Daoy (cell line): ENCODE data around the gene CLCN1. TPM values are rescaled to one million over a fixed set of nuclear protein-coding genes. Genes with fewer than 3 reads are reported as not detected.

Experiments used
- DNase-seq: peaks from one replicate; pipeline ENCODE4 v3.0.0-alpha.2; 2015; ENCODE audit warnings: low read depth
- total RNA-seq: library from RNA; depleted of rRNA; stranded (reverse); fragments of >200 nt; shearing (Covaris generic); gene quantifications from 2 replicates; pipeline ENCODE4 v1.2.3, GENCODE V29; 2014

Gene CLCN1
- total RNA-seq, 1 experiment from 2014 or later, result 0.23 TPM

- no peak for DNase-seq
Measured at GRCh38 chr7:143295870-143296269, 20.0 kb upstream of the CLCN1 start.

DNA sequence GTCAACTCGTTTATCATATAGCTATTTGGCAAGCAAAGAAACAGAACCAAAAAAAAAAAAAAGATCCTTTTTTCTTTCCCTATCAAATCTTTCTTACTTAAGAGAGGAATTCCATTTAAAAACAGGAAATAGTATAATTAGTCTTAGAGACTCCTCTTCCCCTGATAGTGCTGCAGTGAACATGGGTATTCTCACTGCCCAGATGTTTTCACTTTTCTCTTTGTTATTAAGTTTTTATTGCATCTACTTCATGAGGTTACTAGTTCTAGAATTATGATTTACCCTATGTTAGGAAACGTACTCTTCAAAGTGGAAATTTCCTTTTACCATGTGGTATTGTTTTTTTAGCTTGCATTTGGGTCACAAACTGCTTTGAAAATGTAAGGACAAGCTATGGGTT lies 19.2 kb upstream of the CLCN1 start:
- DNase-seq, result no peak

DNA sequence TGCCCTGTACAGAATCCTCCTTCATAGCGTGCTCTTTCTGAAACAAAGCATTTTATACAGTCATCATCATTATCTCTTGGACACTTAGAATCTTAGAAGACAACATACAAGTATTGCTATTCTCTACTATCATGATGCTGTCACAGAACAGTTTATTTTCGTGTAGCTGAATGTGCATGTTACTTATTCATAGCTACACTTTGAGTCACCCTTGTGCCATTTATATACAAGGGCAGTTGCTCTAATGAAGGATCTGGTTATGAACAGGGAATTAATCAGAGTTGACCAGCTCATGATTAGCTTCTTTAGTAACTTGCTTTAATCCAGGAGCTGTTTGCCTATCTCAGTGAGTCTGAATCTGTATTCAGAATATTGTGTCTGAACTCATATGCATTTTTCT lies 16.6 kb upstream of the CLCN1 start:
- no peak for DNase-seq

DNA sequence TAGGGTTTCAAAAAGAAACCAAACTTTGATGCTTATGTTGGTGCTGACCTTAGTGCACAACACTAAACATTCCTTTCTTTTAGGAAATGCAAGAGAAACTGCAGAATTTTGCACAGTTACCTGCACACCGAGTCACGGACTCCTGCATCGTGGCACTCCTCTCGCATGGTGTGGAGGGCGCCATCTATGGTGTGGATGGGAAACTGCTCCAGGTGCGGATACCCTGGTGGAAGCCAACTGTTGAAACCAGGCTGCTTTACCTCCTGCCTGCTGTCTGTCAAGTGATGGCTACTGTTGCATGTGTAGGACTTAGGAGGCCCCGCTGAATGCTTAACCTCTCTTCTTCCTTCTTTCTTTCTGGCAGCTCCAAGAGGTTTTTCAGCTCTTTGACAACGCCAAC lies 16.1 kb upstream of the CLCN1 start:
- DNase-seq, result peak; percentile 39

DNA sequence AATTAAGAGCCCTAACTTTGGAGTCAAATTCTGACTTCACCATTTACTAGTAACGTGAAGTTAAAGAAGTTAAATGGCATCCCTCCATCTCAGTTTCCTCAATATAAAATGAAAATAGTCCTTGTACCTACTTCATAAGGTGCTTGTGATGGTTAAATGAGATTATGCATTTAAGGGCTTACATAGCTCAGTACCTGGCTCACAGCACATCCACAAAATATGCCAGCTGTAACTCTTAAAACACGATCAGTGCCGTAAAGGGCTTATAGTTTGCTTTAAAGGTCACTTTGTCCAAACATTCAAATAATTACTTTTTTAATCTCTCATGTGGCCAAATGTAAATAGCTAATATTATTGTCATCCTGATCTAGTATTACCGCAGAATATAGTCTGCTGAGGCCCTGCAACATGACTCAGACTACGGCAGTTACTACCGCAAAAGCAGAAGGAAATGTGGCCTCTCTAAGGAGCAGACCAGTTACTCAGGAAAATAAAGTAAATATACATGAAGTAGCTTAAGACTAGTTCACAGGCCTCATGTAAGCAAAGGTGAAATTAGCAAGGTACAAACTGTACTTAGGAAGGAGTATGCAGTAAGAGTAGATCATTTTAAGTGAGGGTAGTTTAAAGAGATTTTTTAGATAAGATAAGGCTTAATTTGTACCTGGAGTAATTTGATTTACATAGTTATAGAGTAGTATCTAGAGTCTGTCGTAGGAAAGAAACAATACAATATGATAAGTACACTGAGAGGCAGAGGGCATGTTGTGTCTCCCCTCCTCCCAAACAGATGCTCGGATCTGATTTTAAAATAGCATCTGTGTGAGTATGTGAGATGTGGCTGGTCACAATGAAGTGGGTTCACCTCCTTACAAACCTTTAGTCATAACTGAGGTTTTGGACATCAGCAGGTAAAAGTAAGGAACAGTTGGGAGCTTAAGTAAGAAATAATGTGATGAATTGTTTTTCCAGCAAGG lies 14.7 kb upstream of the CLCN1 start:
- DNase-seq, result no peak

- DNase-seq, result no peak
Measured at GRCh38 chr7:143303733-143304132, 12.2 kb upstream of the CLCN1 start.

GRCh38 chr7:143304938-143305337 lies 11.0 kb upstream of the CLCN1 start:
- DNase-seq, result no peak

- peak; percentile 68 for DNase-seq
Measured at GRCh38 chr7:143305423-143306070, 10.4 kb upstream of the CLCN1 start.

GRCh38 chr7:143308632-143309031 lies 7.3 kb upstream of the CLCN1 start:
- DNase-seq, result no peak

DNA sequence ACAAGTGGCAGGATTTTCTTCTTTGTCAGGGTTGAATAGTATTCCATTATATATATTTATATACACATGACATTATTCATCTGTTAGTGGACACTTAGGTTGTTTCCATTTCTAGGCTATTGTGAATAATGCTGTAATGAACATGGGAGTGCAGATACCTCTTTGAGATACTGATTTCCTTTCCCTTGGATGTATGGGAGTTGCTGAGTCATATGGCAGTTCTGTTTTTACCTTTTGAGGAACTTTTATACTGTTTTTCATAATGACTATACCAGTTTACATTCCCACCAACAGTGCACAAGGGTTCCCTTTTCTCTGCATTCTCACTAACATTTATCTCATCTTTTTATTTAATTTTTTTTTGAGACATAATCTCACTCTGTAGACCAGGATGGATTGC lies 1.8 kb upstream of the CLCN1 start:
- DNase-seq, result no peak

GRCh38 chr7:143316492-143316891 lies 581 bp downstream of the CLCN1 start:
- DNase-seq, result no peak

DNA sequence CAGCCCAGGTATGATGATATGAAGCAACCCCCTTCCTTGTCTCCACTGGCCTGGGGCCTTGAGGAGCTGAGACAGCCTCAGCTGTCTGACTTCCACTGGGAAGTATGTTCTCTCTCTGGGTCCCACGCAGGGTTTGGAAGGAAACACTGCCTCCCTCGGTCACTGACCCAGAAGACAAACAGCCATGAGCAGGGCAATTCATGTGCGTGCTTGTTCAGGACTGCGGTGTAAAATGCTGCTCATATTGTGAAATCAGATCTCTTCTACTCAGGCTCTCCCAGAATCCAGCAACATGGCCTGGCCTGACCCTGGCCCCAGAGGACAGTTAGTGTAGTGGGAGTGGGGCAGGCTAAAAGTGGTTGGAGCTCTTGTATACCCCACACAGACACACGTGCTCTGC lies 2.8 kb downstream of the CLCN1 start:
- DNase-seq, result no peak

DNA sequence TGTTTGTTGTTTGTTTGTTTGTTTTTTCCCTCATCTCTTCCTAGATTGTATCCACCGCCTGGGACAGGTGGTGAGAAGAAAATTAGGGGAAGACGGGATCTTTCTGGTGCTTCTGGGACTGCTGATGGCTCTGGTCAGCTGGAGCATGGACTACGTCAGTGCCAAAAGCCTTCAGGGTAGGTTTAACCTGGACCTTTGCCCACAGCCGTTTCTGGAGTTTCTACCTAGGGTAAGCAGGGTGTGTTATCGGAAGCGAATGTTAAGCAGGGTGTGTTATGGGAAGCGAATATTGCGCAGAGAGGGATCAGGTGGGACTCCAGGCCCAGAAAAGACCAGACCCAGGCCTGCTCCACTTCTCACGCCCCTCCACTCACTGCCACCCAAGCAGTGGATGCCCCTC lies 4.7 kb downstream of the CLCN1 start:
- no peak for DNase-seq

DNA sequence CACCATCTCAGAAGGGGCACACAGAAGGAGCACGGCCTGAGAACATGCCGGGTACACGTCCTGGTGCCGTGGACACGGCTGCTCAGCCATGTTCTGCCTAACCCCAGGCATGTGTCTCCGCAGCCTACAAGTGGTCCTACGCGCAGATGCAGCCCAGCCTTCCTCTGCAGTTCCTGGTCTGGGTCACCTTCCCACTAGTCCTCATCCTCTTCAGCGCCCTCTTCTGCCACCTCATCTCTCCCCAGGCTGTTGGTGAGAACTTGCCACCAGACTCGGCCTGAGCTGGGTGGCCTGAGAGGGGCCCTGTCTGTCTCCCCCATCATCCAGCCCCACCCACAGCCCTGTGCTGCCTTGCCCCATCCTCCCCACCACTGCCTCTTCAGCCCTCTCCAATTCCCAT lies 5.3 kb downstream of the CLCN1 start:
- DNase-seq, result no peak

GRCh38 chr7:143321734-143322133 lies 5.8 kb downstream of the CLCN1 start:
- peak; percentile 28 for DNase-seq

- DNase-seq, result no peak
Measured at GRCh38 chr7:143322760-143323633, 7.1 kb downstream of the CLCN1 start.

- DNase-seq, result no peak
Measured at GRCh38 chr7:143323653-143324052, 7.7 kb downstream of the CLCN1 start.

GRCh38 chr7:143325240-143325639 lies 9.3 kb downstream of the CLCN1 start:
- DNase-seq, result no peak

DNA sequence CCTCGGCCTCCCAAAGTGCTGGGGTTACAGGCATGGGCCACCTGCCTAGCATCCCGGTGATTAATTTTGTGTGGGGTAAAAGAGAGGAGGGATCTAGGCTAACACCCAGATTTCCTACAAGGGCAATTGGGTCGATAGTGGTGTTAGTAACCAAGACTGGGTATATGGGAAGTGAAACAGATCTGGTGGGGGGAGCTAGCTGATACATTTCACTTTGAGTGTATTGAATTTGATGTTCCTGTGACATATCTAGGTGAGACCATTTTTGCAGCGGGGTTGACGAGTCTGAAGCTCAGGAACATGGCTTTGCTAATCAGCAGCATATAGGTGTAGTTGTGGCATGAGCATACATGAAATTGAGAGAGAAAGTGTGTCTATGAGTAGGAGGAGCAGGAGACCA lies 12.0 kb downstream of the CLCN1 start:
- no peak for DNase-seq

GRCh38 chr7:143329471-143330170 lies 13.7 kb downstream of the CLCN1 start:
- no peak for DNase-seq

DNA sequence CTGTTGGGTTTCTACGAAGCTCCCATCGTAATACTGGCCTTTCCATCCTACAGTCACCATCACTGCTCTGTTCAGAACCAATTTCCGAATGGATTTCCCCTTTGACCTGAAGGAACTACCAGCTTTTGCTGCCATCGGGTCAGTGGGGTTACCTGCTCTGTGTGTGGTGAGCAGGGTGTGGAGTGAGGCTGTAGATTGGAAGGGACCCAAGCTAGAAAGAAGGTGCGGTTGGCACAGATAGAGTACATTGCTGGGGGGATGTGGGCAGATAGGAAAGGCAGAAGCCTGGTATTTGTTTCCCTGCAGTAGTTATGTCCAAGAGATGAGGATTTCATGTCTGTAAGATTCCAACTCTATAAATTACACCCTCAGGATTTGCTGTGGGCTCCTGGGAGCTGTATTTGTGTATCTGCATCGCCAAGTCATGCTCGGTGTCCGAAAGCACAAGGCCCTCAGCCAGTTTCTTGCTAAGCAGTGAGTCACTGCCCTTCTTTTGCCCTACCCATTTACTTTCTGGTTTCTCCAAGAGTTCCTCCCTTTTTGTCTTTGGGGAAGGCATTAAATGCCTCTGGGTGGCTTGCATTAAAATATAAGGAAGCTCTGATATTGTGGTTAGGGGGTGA lies 15.4 kb downstream of the CLCN1 start:
- peak; percentile 83 for DNase-seq
